ENCODE measurements around the gene CPSF3. TPM values are rescaled to one million over a fixed set of nuclear protein-coding genes. Genes with fewer than 3 reads are reported as not detected.
A peak's percentile ranks its signal among the peaks of the same experiment; 100 is the strongest.

CPSF3 gene
- total RNA-seq, 6 experiments from 2014 or later, result 40.6 to 49.8 (median 44.5) TPM

DNA sequence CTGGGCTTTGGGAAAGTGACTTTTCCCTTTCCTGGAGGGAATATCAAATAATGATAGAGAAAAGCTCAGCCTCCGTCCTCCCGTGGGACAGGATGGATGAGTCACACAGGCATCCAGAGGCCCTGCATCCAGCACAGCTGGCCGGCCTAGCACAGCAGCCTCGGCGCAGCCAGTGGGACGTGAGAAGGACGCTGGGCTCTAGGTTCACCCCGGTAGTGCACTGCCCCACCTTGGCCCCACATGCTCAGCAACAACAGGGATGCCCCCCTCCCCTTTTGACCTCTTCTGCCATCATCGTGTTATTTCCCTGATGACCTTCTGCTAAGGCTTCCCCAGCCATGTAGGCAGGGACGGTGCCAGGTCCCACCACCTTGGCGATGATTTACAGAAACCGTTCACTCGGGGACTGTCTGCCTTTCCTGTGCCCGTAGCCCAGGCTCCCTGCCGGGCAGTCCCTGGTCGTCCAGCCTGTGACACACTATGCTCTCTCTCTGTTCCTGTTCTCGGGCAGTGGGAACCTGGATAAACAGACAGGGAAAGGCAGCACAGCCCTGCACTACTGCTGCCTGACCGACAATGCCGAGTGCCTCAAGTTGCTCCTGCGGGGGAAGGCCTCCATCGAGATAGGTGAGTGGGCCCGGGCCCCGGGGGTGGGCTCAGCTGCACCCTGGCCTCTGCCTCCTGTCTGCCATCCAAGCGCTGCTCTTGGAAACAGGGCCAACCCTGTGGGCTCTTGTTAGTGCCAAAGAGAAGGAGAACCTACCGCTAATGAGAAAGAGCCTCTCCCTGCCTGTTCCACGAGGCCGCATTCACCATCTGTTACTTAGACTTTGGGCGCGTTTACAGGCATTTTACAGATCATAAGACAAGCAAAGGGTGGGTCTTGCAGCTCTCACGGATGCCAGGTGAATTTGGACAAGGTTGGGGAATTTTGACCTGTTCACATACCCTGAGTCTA lies 44.7 kb upstream of the CPSF3 start:
- Mint-ChIP-seq H3K27ac (peak overlapping the region; percentile 82), H3K36me3 (ENCODE audit: low read depth) (peaks cover 44% of the 10 kb centered on the region), H3K4me1 (ENCODE audit: low read depth) (peaks cover 57% of the 10 kb centered on the region), H3K9me3 (no peaks in the 10 kb centered on the region; the same call in 1 of the 2 replicates), H3K27me3 (ENCODE audit: insufficient read depth) (peaks cover 11% of the 10 kb centered on the region), H3K4me3 (0 out of 2 replicates have a peak overlapping the region, but pooled peaks have one; percentile 20)
- DNase-seq, result peak; percentile 63
- TF ChIP-seq, protein P1, sequence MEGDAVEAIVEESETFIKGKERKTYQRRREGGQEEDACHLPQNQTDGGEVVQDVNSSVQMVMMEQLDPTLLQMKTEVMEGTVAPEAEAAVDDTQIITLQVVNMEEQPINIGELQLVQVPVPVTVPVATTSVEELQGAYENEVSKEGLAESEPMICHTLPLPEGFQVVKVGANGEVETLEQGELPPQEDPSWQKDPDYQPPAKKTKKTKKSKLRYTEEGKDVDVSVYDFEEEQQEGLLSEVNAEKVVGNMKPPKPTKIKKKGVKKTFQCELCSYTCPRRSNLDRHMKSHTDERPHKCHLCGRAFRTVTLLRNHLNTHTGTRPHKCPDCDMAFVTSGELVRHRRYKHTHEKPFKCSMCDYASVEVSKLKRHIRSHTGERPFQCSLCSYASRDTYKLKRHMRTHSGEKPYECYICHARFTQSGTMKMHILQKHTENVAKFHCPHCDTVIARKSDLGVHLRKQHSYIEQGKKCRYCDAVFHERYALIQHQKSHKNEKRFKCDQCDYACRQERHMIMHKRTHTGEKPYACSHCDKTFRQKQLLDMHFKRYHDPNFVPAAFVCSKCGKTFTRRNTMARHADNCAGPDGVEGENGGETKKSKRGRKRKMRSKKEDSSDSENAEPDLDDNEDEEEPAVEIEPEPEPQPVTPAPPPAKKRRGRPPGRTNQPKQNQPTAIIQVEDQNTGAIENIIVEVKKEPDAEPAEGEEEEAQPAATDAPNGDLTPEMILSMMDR (IDR thresholded peaks at IDR 0.05), result no peak; the same call in 1 of the 2 replicates

DNA sequence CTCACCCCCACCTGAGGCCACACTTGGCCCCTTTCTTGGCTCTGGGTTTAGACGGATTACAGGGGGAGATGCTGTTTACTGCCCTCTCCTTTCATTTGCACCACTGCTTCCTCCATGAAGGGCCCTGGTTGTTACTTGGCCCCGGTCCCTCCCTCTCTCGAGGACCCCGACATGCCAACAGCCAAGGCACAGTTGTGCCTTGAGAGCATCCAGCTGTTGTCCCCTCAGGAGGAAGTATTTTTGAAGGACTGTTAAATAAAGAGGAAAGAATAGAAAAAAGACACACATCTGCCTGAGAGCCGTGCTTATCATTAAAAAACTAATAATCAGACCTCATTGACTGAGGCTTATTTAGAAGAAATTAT lies 44.1 kb upstream of the CPSF3 start:
- Mint-ChIP-seq H3K27ac (0 out of 2 replicates have a peak overlapping the region, but pooled peaks have one; percentile 7), H3K4me3 (no peak overlapping the region), H3K36me3 (ENCODE audit: low read depth) (peaks cover 39% of the 10 kb centered on the region)

DNA sequence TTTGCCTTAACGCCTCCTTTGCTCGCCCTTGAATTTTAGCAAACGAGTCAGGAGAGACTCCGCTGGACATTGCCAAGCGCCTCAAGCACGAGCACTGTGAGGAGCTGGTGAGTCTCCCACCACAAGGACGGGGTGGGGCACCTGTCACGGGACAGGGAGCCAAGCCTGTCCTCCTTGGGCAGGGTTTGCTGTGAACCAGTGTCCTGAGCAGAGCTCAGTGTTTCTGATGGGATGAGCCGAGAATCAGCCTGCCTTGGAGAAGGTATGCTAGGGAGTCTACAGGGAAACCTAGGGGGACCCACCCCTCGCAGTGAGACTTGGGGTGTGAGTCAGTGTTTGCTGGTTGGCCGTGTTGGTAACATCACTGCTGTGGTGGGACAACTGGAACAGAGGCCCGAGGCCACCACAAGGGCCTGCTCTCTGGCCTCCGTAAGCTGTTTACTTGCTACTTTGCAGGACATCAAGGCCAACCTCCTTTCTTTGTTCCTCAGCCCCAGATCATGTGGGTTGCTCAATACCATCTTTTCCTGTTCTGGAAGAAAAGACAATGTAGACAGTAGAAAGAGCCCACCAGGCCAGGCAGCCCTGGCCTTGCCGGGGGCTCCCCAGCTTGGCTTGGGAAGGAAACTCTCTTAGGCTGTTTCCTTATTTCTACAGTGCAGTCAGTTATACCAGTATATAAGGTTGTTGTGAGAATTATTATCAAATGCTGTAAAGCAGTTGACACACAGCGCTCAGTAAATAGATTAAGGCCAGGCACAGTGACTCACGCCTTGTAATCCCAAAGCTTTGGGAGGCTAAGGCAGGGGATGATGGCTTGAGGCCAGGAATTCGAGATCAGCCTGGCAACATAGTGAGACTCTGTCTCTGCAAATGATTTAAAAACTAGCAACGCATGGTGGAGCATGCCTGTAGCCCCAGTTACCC lies 42.5 kb upstream of the CPSF3 start:
- TF ChIP-seq, protein P1 (IDR thresholded peaks at IDR 0.05), result peak; percentile 16; the same call in 1 of the 2 replicates
- peak overlapping the region; percentile 96 for H3K27ac Mint-ChIP-seq

More for the DNA sequence above, 44.1 kb upstream of the CPSF3 start:
- H3K4me1 Mint-ChIP-seq (ENCODE audit: low read depth), result peaks cover 57% of the 10 kb centered on the region
- peaks cover 10% of the 10 kb centered on the region for H3K27me3 Mint-ChIP-seq (ENCODE audit: insufficient read depth)
- H3K9me3 Mint-ChIP-seq, result no peaks in the 10 kb centered on the region; the same call in 1 of the 2 replicates
- TF ChIP-seq, protein P1 (IDR thresholded peaks at IDR 0.05), result no peak
- no peak for DNase-seq

DNA sequence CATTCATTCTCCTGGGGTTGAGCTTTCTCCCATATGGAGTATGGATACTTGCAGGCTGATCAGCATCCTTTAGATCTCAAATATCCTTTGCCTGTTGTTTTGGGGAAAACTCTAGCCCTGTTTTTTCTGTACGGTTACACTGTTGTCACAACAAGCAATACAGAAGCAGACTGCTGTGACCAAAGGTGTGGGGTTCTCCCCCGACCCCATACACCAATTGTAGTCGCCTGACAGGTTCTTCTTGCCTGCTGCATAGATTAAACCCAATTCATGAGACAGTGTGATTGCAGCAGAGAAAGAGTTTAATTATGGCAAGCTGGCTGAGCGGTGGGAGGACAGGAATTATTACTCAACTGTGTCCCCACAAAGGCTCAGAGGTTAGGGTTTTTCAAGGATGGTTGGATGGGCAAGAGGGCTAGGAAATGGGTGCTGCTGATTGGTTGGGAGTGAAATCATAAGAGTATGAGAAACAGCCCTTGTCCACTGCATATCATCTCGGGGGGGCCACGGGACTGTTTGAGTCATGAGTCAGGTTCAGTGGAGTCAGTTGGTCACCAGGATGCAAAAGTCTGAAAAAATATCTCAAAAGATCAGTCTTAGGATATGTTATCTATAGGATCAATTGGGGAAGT lies 40.7 kb upstream of the CPSF3 start:
- Mint-ChIP-seq H3K27me3 (ENCODE audit: insufficient read depth) (peaks cover 2% of the 10 kb centered on the region), H3K27ac (peak overlapping the region; percentile 74), H3K36me3 (ENCODE audit: low read depth) (peaks cover 49% of the 10 kb centered on the region), H3K4me1 (ENCODE audit: low read depth) (peaks cover 57% of the 10 kb centered on the region), H3K9me3 (no peaks in the 10 kb centered on the region; the same call in 1 of the 2 replicates), H3K4me3 (no peak overlapping the region; the same call in 1 of the 2 replicates)
- DNase-seq, result peak; percentile 11
- TF ChIP-seq, protein P1 (IDR thresholded peaks at IDR 0.05), result no peak

More for the DNA sequence above, 42.5 kb upstream of the CPSF3 start:
- Mint-ChIP-seq H3K9me3 (no peaks in the 10 kb centered on the region; the same call in 1 of the 2 replicates), H3K4me3 (peak overlapping the region; percentile 74), H3K36me3 (ENCODE audit: low read depth) (peaks cover 43% of the 10 kb centered on the region), H3K27me3 (ENCODE audit: insufficient read depth) (peaks cover 7% of the 10 kb centered on the region), H3K4me1 (ENCODE audit: low read depth) (peaks cover 63% of the 10 kb centered on the region)
- DNase-seq, result peak; percentile 88

DNA sequence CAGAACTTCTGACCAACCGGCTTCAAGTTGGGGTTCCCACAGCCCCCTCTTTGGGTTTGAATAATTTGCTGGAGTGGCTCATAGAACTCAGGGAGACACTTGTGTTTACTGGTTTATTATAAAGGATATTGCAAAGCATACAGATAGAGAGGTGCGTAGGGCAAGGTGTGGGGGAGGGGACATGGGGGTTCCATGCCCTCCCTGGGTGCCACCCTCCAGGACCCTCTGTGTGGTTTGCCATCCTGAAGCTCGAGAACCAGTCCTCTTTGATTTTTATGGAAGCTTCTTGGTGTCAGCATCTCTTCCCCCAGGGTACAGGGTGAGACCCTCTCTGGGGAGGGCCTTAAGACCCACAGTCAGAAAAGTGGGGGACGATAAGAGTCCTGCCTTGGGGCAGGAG lies 38.9 kb upstream of the CPSF3 start:
- TF ChIP-seq, protein P1 (IDR thresholded peaks at IDR 0.05), result no peak
- no peak for DNase-seq
- Mint-ChIP-seq H3K4me3 (no peak overlapping the region), H3K36me3 (ENCODE audit: low read depth) (peaks cover 48% of the 10 kb centered on the region), H3K27me3 (ENCODE audit: insufficient read depth) (peaks cover 3% of the 10 kb centered on the region), H3K27ac (no peak overlapping the region), H3K9me3 (no peaks in the 10 kb centered on the region; the same call in 1 of the 2 replicates), H3K4me1 (ENCODE audit: low read depth) (peaks cover 43% of the 10 kb centered on the region)
